SU-DHL-6 (cell line): ENCODE measurements around the gene FAM89A.

Experiments used
- H2AFZ ChIP-seq: fragments of 200-600 bp; sonication (generic); 2 replicates; pipeline ENCODE4 v1.6.1; 2014; ENCODE audit warnings: low read depth, mild to moderate bottlenecking, moderate library complexity, mixed read lengths, antibody characterized with exemption, low read length; ENCODE audit not compliant: severe bottlenecking
- H3F3A ChIP-seq: fragments of 200-600 bp; shearing (Covaris generic); 2 replicates; pipeline ENCODE4 v1.6.0; 2016; ENCODE audit warnings: antibody characterized with exemption, mild to moderate bottlenecking; ENCODE audit not compliant: insufficient read depth
- H3K27ac ChIP-seq: fragments of 200-600 bp; sonication (generic); 2 replicates; pipeline ENCODE4 v1.5.1; 2016; ENCODE audit warnings: low read depth, mild to moderate bottlenecking, low read length, moderate library complexity, mixed read lengths
- H3K27me3 ChIP-seq: fragments of 200-600 bp; sonication (generic), shearing (Covaris generic); 2 replicates; pipeline ENCODE4 v1.6.0; 2014; ENCODE audit warnings: mild to moderate bottlenecking, low read length
- H3K36me3 ChIP-seq: fragments of 200-600 bp; sonication (generic); 2 replicates; pipeline ENCODE4 v1.6.1; 2014; ENCODE audit warnings: mild to moderate bottlenecking, low read length, mixed read lengths
- H3K4me2 ChIP-seq: fragments of 300-600, 200-600 bp; shearing (Covaris generic), sonication (generic); 2 replicates; pipeline ENCODE4 v1.6.0; 2014; ENCODE audit warnings: low read length, low read depth, mild to moderate bottlenecking; ENCODE audit not compliant: poor library complexity, severe bottlenecking
- H3K4me3 ChIP-seq: fragments of 200-600 bp; sonication (generic); 2 replicates; pipeline ENCODE4 v1.5.1; 2014; ENCODE audit warnings: antibody characterized with exemption, low read length, mild to moderate bottlenecking, mixed read lengths; ENCODE audit not compliant: insufficient read depth, poor library complexity, severe bottlenecking
- H3K79me2 ChIP-seq: fragments of 200-600 bp; sonication (generic); 2 replicates; pipeline ENCODE4 v1.6.1; 2014; ENCODE audit warnings: mild to moderate bottlenecking, low read length, moderate library complexity; ENCODE audit not compliant: insufficient read depth
- H3K9ac ChIP-seq: fragments of 200-600 bp; sonication (generic); 2 replicates; pipeline ENCODE4 v1.7.0; 2014; ENCODE audit warnings: mild to moderate bottlenecking, low read length
- H3K9me2 ChIP-seq: fragments of 200-600 bp; sonication (generic); replicated peaks from 2 replicates; pipeline ENCODE4 v1.6.1; 2014; ENCODE audit warnings: low read length; ENCODE audit not compliant: insufficient read depth
- H3K9me3 ChIP-seq: fragments of 200-600 bp; sonication (generic); 2 replicates; pipeline ENCODE4 v1.6.1; 2014; ENCODE audit warnings: low read length, mixed read lengths; ENCODE audit not compliant: insufficient read depth
- H4K20me1 ChIP-seq: fragments of 200-600 bp; sonication (generic); 2 replicates; pipeline ENCODE4 v1.6.1; 2014; ENCODE audit warnings: low read depth, mild to moderate bottlenecking, antibody characterized with exemption, low read length, moderate library complexity, mixed read lengths
- EZH2phosphoT487 ChIP-seq: fragments of 200-600 bp; sonication (generic), shearing (Covaris generic); conservative IDR thresholded peaks from 2 replicates; pipeline ENCODE4 v1.6.1; 2018; ENCODE audit warnings: mild to moderate bottlenecking, antibody characterized with exemption, low read length, moderate library complexity, mixed read lengths
- TF ChIP-seq, protein P1 (sequence below): fragments of 200-600 bp; sonication (generic); IDR thresholded peaks from one replicate; pipeline ENCODE4 v1.5.1; 2017; ENCODE audit warnings: antibody characterized with exemption, mild to moderate bottlenecking, low read length, moderate library complexity; ENCODE audit not compliant: insufficient read depth, poor library complexity, severe bottlenecking

FAM89A gene

DNA sequence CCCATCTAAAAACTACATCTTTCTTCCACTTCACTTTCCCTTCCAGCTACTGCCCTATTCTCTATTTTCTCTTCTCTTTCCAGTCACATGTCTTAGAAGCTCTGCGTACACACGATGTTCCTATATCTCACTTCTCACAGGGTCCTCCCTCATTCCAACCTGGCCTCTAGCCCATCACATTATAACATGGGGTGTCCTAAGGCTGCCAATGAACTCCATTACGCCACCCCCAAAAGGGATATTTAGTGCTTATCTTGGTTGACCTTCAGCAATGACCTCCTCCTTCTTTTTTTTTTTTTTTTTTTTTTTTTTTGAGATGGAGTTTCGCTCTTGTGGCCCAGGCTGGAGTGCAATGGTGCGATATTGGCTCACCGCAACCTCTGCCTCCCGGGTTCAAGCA is 38.2 kb upstream of the FAM89A start:
- H4K20me1 ChIP-seq, result no peaks in the 10 kb centered on the region
- H3K4me3 ChIP-seq, result no peak overlapping the region
- no peaks in the 10 kb centered on the region for H3K27me3 ChIP-seq
- H2AFZ ChIP-seq, result no peak overlapping the region
- TF ChIP-seq, protein P1, sequence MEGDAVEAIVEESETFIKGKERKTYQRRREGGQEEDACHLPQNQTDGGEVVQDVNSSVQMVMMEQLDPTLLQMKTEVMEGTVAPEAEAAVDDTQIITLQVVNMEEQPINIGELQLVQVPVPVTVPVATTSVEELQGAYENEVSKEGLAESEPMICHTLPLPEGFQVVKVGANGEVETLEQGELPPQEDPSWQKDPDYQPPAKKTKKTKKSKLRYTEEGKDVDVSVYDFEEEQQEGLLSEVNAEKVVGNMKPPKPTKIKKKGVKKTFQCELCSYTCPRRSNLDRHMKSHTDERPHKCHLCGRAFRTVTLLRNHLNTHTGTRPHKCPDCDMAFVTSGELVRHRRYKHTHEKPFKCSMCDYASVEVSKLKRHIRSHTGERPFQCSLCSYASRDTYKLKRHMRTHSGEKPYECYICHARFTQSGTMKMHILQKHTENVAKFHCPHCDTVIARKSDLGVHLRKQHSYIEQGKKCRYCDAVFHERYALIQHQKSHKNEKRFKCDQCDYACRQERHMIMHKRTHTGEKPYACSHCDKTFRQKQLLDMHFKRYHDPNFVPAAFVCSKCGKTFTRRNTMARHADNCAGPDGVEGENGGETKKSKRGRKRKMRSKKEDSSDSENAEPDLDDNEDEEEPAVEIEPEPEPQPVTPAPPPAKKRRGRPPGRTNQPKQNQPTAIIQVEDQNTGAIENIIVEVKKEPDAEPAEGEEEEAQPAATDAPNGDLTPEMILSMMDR, result no peak
- no peak for TF ChIP-seq EZH2phosphoT487
- H3K9me3 ChIP-seq, result no peaks in the 10 kb centered on the region
- H3K79me2 ChIP-seq, result no peaks in the 10 kb centered on the region
- H3K9me2 ChIP-seq, result no peaks in the 10 kb centered on the region
- no peaks in the 10 kb centered on the region for H3F3A ChIP-seq
- no peaks in the 10 kb centered on the region for H3K36me3 ChIP-seq
- H3K9ac ChIP-seq, result no peak overlapping the region
- H3K27ac ChIP-seq, result no peak overlapping the region
- H3K4me2 ChIP-seq, result no peak overlapping the region

DNA sequence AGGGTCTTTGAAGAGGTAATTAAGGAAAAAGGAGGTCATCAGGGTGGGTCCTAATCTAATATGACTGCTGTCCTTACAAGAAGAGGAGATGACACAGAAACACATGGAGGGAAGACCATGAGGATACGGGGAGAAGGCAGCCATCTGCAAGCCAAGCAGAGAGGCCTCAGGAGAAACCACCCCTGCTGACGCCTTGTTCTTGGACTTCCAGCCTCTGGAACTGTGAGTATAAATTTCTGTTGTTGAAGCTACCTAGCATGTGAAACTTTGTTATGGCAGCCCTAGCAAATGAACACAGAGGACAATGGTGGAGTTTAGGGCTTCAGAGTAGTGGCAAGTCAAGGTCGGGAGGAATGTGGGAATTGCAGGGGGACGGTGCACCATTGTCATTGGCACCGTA is 36.7 kb upstream of the FAM89A start:
- Histone ChIP-seq H3K27me3 (no peaks in the 10 kb centered on the region), H4K20me1 (no peaks in the 10 kb centered on the region), H3K36me3 (no peaks in the 10 kb centered on the region), H2AFZ (no peak overlapping the region), H3K9me2 (no peaks in the 10 kb centered on the region), H3K9ac (no peak overlapping the region), H3F3A (no peaks in the 10 kb centered on the region), H3K4me3 (no peak overlapping the region), H3K27ac (no peak overlapping the region), H3K79me2 (no peaks in the 10 kb centered on the region), H3K4me2 (no peak overlapping the region), H3K9me3 (no peaks in the 10 kb centered on the region)
- TF ChIP-seq, protein P1, result no peak

DNA sequence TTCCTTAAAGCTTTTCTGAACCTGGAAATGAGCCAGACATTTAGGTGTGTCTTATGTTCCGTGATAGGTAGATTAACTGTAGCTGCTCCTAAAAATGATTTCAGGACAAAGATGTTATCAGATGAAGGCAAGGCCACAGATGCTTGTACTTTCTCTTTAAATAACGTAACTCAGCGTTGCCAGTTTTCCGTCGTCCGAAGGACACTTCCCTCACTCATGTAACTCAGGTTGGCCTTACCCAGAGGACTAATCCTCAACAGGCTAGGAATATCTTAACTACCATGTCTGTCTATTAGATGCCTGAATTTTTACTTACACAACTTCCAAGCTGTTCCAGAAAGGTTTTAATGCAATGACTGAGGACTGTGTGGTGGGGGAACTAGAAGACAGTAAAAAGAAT is 35.4 kb upstream of the FAM89A start:
- TF ChIP-seq, protein P1, result no peak
- TF ChIP-seq EZH2phosphoT487, result no peak
- Histone ChIP-seq H2AFZ (no peak overlapping the region), H3K27me3 (no peaks in the 10 kb centered on the region)

DNA sequence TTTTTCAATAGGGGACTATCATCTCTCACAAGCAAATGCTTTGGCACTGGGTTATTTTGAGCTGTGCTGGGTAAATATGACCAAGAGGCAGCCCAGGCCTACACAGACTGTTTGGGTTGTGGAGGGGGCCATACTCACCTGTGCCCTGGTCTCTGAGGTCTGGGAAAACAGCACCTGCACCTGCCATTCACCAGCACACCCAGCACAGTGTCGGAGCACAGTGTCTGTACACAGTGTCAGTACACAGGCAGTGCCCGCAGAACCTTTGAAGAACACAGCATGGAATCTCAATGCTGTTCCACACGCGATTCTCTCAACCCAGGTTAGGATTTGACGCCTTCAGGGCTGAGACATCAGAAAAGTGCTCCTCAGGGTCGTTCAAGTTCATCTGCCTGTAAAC is 35.0 kb upstream of the FAM89A start:
- Histone ChIP-seq H2AFZ (no peak overlapping the region), H3K4me3 (no peak overlapping the region), H3K79me2 (no peaks in the 10 kb centered on the region), H3K36me3 (no peaks in the 10 kb centered on the region), H4K20me1 (no peaks in the 10 kb centered on the region), H3K9me2 (no peaks in the 10 kb centered on the region), H3K9me3 (no peaks in the 10 kb centered on the region), H3K27ac (no peak overlapping the region), H3F3A (no peaks in the 10 kb centered on the region), H3K9ac (no peak overlapping the region), H3K27me3 (no peaks in the 10 kb centered on the region), H3K4me2 (no peak overlapping the region)
- TF ChIP-seq EZH2phosphoT487, result no peak
- TF ChIP-seq, protein P1, result no peak

More for the DNA sequence above, 35.4 kb upstream of the FAM89A start:
- Histone ChIP-seq H3K9ac (no peak overlapping the region), H3K9me3 (no peaks in the 10 kb centered on the region), H3K36me3 (no peaks in the 10 kb centered on the region), H3K27ac (no peak overlapping the region), H3F3A (no peaks in the 10 kb centered on the region), H3K9me2 (no peaks in the 10 kb centered on the region), H3K4me3 (no peak overlapping the region), H3K4me2 (no peak overlapping the region), H3K79me2 (no peaks in the 10 kb centered on the region), H4K20me1 (no peaks in the 10 kb centered on the region)
